ENCODE results near the gene OPN5. TPM values are rescaled to one million over a fixed set of nuclear protein-coding genes. Genes with fewer than 3 reads are reported as not detected.

OPN5 gene
- polyA plus RNA-seq, 1 of the 3 experiments (the other 2 are of a cell fraction): not detected

- Histone ChIP-seq H4K20me1 (ENCODE audit: insufficient read depth) (no peaks in the 10 kb centered on the region), H3K36me3 (replicated peaks in 1 of 2; ENCODE audit: control insufficient read depth in 1 of 2, insufficient read depth in 2 of 2, low read length in 1 of 2) (no peaks in the 10 kb centered on the region), H3K27me3 (ENCODE audit: insufficient read depth) (peaks cover 38% of the 10 kb centered on the region; the same call in 1 of the 2 replicates), H3K27ac (ENCODE audit: low read depth in 2 of 2, low read length in 1 of 2) (no peak overlapping the region), H3K9me3 (no peaks in the 10 kb centered on the region), H2AFZ (ENCODE audit: low read depth) (no peak overlapping the region; the same call in 1 of the 2 replicates), H3F3A (replicated peaks; ENCODE audit: insufficient read depth) (no peaks in the 10 kb centered on the region), H3K9me2 (no peaks in the 10 kb centered on the region), H3K4me1 (ENCODE audit: control insufficient read depth in 1 of 2, insufficient read depth in 2 of 2, low read depth in 1 of 2, low read length in 1 of 2) (no peaks in the 10 kb centered on the region; a peak in 1 of 4 replicates), H3K4me3 (ENCODE audit: low read depth in 2 of 2, low read length in 1 of 2) (peak overlapping the region in 1 of 2 experiments; percentile 36; a peak in 2 of 4 replicates), H3K79me2 (ENCODE audit: insufficient read depth) (no peaks in the 10 kb centered on the region), H3K9ac (no peak overlapping the region), H3K4me2 (peak overlapping the region; percentile 60; the same call in 1 of the 2 replicates)
- TF ChIP-seq RXRA (IDR thresholded peaks at IDR 0.05; ENCODE audit: borderline replicate concordance, low read depth) (no peak), CTCF (IDR thresholded peaks at IDR 0.05) (peak; percentile 96), TCF12 (IDR thresholded peaks at IDR 0.05) (no peak), POLR2AphosphoS5 (IDR thresholded peaks at IDR 0.05; ENCODE audit: low read depth, low read length) (no peak), CHD2 (IDR thresholded peaks at IDR 0.05; ENCODE audit: low read length, partially characterized antibody) (no peak), USF2 (IDR thresholded peaks at IDR 0.05; ENCODE audit: borderline replicate concordance, low read depth, low read length) (no peak), RAD21 (IDR thresholded peaks at IDR 0.05; ENCODE audit: low read length) (peak; percentile 90), NRF1 (IDR thresholded peaks at IDR 0.05; ENCODE audit: low read depth, low read length) (0 out of 2 replicates have a peak, but pooled peaks have one; percentile 9), MXI1 (IDR thresholded peaks at IDR 0.05; ENCODE audit: low read depth, low read length) (no peak), GATA2 (CRISPR knock-in tag; IDR thresholded peaks at IDR 0.05) (no peak), JUND (IDR thresholded peaks at IDR 0.05) (no peak), SMC3 (IDR thresholded peaks at IDR 0.05; ENCODE audit: low read depth, low read length) (peak; percentile 89)
- ChIA-PET CTCF (interaction anchor here (0.5 to 3.5 kb wide), 36 partner anchors 9 to 1819 kb away, joined by 3 to 26 read pairs (median 4); no protein-coding TSS in a partner anchor), POLR2A (no interaction called here)
- WGBS (ENCODE audit: low lambda C conversion rate): 6% methylated on average over 18 of the region's 20 CpGs
- DNase-seq: peak; percentile 50
These were observed 6.0 kb downstream of the OPN5 start for GRCh38 chr6:47787620-47788497.

GRCh38 chr6:47788498-47788884 is 6.7 kb downstream of the OPN5 start:
- ChIA-PET POLR2A (no interaction called here), CTCF (interaction anchor here (0.5 to 3.5 kb wide), 35 partner anchors 8 to 1819 kb away, joined by 3 to 26 read pairs (median 4); no protein-coding TSS in a partner anchor)
- Histone ChIP-seq H3K9me2 (no peaks in the 10 kb centered on the region), H3K4me1 (ENCODE audit: control insufficient read depth in 1 of 2, insufficient read depth in 2 of 2, low read depth in 1 of 2, low read length in 1 of 2) (no peaks in the 10 kb centered on the region; a peak in 1 of 4 replicates), H3K79me2 (ENCODE audit: insufficient read depth) (no peaks in the 10 kb centered on the region), H3K27ac (ENCODE audit: low read depth in 2 of 2, low read length in 1 of 2) (no peak overlapping the region), H3K9ac (no peak overlapping the region), H3K4me2 (peak overlapping the region; percentile 60; the same call in 1 of the 2 replicates), H3K4me3 (ENCODE audit: low read depth in 2 of 2, low read length in 1 of 2) (no peak overlapping the region), H3F3A (replicated peaks; ENCODE audit: insufficient read depth) (no peaks in the 10 kb centered on the region), H4K20me1 (ENCODE audit: insufficient read depth) (no peaks in the 10 kb centered on the region), H3K36me3 (replicated peaks in 1 of 2; ENCODE audit: control insufficient read depth in 1 of 2, insufficient read depth in 2 of 2, low read length in 1 of 2) (no peaks in the 10 kb centered on the region), H2AFZ (ENCODE audit: low read depth) (no peak overlapping the region), H3K27me3 (ENCODE audit: insufficient read depth) (peaks cover 38% of the 10 kb centered on the region; the same call in 1 of the 2 replicates), H3K9me3 (no peaks in the 10 kb centered on the region)
- 12% methylated on average over 5 of the region's 5 CpGs for WGBS (ENCODE audit: low lambda C conversion rate)
- TF ChIP-seq MAX (IDR thresholded peaks at IDR 0.05; ENCODE audit: low read depth) (no peak), RFX5 (IDR thresholded peaks at IDR 0.05; ENCODE audit: low read length) (no peak), EZH2phosphoT487 (IDR thresholded peaks at IDR 0.05; ENCODE audit: borderline replicate concordance, low read depth) (no peak), RXRA (IDR thresholded peaks at IDR 0.05; ENCODE audit: borderline replicate concordance, low read depth) (no peak), RCOR1 (IDR thresholded peaks at IDR 0.05; ENCODE audit: low read length) (no peak), TEAD4 (IDR thresholded peaks at IDR 0.05; ENCODE audit: borderline replicate concordance, insufficient read depth) (no peak)
- no peak for DNase-seq

Data from SK-N-SH (cell line).